HG03066 (cell line): Measurements from ENCODE around the gene COBLL1.

Experiments
- ATAC-seq: cut with Tn5 transposase; IDR thresholded peaks from one replicate; pipeline ENCODE4 v1.9.1; 2021; ENCODE audit warnings: low read depth; ENCODE audit not compliant: unreplicated experiment

The COBLL1 gene

GRCh38 chr2:164760179-164760578 lies 81.4 kb downstream of the COBLL1 start:
- ATAC-seq: no peak

GRCh38 chr2:164757934-164758695 lies 83.5 kb downstream of the COBLL1 start:
- no peak for ATAC-seq

GRCh38 chr2:164756773-164757172 lies 84.8 kb downstream of the COBLL1 start:
- ATAC-seq: no peak

- no peak for ATAC-seq
Observed at GRCh38 chr2:164755952-164756351, 85.7 kb downstream of the COBLL1 start.

DNA sequence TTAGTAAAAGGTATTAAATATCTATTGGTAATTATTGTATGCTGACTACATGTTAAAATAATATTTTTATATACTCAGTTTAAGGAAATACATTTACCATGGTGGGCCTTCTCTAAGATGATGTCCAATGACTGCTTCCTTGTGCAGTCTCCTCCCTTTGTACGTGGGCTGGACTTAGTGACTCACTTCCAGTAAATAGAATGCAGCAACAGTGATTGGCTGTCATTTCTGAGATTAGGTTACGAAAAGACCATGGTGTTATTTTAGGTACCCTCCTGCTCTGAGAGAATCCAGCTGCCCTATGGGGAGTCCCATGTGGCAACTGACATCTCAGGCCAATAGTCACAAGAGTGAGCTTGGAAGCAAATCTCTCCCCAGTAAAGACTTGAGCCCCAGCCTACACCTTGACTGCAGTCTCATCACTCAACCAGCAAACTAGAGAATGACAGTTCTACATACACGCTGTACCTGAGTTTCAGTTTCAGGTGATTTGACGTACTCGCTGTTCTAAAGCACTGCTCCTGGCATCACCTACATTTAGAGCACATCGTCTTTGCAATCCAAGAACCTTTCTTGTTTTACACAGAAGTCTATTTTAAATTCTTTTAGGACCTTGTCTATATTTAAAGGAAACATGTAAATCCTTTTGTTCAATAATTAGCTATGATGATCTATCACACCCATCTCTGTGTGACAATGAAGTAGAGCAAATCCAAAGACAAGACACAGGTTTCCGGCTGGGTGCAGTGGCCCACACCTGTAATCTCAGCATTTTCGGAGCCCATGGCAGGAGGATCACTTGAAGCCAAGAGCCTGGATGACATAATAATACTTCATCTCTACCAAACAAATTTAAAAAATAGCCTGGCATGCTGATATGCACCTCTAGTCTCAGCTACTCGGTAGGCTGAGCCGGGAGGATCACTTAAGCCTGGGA lies 87.2 kb downstream of the COBLL1 start:
- ATAC-seq: no peak

DNA sequence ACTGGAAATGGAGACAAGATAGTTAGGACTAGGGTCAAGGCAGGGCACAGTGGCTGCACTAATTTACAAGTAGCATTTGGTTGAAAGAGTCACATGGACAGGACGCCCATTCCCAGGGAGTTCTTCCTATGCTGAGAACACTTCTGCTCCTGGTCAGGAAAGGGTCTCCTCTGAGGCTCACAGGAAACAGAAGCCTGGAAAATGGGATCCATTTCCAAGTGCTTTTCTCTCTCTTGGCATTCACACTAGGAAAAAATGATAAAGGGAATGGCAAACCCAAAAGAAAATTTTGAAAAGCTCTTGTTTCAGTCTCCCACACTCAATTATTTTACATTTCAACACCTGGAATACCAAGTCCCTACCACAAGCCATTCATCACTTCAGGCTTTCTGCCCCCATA lies 88.7 kb downstream of the COBLL1 start:
- ATAC-seq: no peak

DNA sequence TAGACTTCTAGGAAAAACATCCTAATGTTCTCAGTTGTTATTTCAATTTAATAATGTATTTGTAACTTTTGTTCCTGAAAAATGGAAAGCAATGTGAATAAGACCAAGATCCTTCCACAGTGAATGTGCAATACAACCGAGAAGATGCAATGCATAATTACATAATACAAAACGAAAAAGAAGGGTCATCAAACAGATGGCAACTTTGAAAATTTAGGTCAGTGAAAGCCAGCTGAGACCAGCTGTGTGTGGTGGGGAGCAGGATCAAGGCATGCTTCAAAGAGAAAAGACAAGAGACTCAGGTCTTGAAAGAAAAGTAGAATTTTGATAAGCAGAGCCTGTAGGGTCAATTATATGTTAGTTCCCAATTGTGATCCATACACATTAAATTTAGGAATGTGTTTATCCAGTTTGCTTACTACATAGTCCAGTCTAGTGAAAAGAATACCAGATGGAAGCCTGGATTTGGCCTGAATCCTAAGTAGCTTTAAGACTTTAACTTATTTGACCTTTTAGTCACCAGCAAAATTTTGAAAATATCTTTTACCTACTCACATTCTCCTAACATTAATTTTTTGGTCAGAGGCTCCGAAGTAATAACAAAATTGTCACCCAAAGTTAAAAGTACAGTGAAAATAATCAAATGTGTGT lies 93.7 kb downstream of the COBLL1 start:
- no peak for ATAC-seq

GRCh38 chr2:164747140-164747539 lies 94.5 kb downstream of the COBLL1 start:
- no peak for ATAC-seq

- ATAC-seq: no peak
Observed at GRCh38 chr2:164746713-164747112, 94.9 kb downstream of the COBLL1 start.

DNA sequence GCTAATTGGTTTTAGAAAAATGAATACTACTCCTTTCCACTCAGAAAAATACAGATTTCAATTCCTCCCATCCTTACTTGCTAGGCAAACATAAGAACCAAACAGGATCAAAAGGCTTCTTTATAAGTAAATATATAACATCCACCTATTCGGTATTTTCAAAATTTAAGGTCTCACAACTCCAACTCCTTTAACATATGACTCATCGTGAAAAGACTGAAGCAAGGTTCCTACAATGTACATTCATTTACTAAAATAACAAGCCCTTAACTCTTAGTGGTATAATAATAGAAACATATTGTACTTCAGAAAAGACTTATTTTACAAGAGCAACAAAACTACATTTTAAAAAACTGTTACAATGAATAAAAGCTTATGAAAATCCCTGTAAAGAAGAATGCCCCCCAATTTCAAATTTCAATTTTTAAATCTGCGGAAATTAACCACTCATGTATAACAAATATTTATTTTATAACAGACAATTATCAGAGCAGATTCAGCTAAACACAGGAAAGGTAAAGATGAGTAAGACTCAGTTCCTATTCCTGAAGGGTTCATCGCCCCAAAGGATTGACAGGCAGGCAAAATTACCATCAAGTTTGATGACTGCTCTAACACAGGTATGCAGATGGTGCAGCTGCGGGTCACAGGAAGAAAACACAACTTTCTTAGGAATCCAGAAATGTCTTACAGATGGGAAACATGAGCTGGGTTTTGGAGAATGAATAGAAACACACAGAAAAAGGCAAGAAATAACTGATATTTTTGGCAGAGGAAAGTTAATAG lies 96.4 kb downstream of the COBLL1 start:
- ATAC-seq: no peak

DNA sequence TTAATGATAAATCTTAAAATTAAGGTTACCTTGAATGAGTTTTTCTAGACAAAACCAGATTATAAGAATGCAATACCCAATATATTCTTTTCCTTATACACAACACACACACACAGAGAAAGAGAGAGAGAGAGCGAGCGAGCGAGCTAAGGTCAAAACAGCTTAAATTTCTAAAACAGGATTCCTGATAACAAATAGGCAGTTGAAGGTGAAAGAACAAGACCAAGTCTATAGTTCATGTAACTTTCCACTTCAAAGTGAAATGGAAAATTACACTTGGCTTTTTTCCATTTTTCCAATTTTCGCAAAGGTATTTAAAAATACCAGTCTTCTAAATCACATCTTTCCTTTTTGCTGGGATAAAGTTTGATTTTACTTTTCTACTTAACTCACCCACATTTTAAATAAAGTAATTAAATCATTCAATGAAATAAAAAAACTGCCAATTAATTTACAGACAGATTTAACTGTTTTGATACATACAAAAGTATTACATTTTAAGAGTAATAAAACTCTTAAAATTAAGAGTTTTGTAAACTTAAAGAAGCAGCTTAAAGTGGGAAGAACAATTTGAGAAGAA lies 98.8 kb downstream of the COBLL1 start:
- ATAC-seq: no peak

DNA sequence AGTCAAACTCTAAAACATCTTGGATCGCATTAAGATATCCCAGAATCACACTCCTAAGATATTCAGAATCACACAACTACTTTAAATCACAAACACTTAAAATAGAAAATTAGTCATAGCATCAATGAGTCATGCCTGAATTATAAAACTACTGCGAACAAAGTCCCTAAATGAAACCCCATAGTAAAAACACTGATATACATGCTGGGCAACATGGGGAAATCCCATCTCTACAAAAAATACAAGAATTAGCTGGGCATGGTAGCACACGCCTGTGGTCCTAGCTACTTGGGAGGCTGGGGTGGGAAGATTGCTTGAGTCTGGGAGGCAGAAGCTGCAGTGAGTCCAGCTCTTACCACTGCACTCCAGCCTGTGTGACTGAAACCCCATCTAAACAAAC lies 101.7 kb downstream of the COBLL1 start:
- ATAC-seq: no peak

- ATAC-seq: peak; percentile 77
Observed at GRCh38 chr2:164737612-164738081, 104.0 kb downstream of the COBLL1 start.

GRCh38 chr2:164735309-164735919 lies 106.2 kb downstream of the COBLL1 start:
- no peak for ATAC-seq

GRCh38 chr2:164734196-164734595 lies 107.4 kb downstream of the COBLL1 start:
- no peak for ATAC-seq

DNA sequence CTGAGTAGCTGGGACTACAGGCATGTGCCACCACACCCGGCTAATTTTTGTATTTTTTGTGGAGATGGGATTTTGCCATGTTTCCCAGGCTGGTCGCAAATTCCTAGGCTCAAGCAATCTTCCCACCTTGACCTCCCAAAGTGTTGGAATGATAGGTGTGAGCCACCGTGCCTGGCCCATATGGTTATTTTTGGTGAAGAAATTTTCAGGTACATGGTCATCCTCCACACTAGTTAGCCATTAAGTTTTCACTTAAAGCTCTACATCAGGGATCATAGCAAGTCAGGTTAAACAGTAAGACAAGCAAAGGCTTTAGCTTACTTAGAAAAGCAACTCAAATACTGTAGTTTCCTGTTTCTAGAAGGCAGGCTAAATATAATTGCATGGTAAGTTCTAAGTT lies 116.1 kb downstream of the COBLL1 start:
- no peak for ATAC-seq

GRCh38 chr2:164722616-164723338 lies 118.8 kb downstream of the COBLL1 start:
- ATAC-seq: no peak

GRCh38 chr2:164721430-164721829 lies 120.2 kb downstream of the COBLL1 start:
- no peak for ATAC-seq
